Left kidney (tissue), 2 donors: ENCODE results near the gene FKBP1A. TPM values are rescaled to one million over a fixed set of nuclear protein-coding genes. Genes with fewer than 3 reads are reported as not detected.

ENCODE experiments used
- DNase-seq: peaks from one replicate; pipeline ENCODE4 v3.0.0-alpha.2; 2013
- polyA plus RNA-seq: library from polyadenylated mRNA; unstranded; fragments of 120-200 nt; gene quantifications from one replicate; pipeline ENCODE4 v1.2.1, GENCODE V29; 2013; ENCODE audit not compliant: insufficient read length

The FKBP1A gene
- polyA plus RNA-seq, 1 donor: 362 TPM

DNA sequence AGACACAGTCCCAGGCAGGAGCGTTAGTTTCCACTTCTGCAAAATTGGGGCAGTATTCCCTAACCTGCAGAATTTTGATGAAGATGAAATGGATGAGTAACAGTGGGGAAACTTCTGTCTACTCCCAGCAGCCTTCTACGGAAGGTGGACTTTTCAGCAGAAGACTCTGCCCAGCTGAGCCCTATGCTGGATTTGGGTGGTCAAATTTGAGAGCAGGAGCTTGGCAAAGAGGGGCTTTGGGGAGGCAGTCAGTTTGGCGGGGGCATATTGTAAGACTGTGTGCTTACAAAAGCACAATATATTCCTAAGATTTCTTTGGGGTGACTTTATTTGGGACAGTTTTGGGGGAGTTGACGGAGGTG is 58.5 kb downstream of the FKBP1A start:
- DNase-seq: no peak

DNA sequence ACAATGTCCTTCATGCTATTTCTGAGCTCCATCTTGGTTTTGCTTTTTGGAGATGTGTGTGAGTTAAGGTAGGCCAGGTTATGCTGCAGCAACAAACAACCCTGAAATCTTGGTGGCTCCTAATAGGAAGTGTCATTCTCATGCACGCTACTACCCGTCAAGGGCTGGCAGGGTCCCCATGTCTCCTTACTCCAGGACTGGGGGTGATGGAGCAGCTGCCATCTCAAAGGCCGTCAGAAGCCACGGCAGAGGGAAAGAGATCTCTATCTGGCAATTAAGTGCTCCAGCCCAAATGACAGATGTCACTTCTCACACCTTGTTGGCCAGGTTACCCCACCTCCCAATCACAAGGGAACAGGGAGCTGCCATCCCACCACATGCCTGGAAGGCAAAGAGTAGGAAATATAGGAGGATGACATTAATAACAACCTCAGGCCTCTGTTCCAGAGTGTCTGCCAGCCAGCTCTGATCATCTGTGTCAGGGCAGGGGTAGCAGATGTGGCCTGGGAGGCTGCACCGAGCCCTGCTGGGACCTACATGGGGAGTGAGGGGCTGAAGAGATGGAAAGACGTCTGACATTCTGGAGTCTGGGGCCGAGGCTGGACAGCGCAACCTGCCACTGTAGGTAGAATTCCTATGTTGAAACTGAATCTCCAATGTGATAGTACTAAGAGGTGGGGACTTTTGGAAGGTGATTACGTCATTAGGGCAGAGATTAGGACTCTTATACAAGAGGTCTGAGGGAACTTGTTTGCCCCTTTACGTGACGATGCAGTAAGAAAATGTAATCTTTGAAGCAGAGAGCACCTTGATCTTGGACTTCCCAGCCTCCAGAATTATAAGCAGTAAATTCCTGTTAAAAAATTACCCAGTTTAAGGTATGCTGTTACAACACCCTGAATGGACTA is 59.1 kb downstream of the FKBP1A start:
- no peak for DNase-seq

DNA sequence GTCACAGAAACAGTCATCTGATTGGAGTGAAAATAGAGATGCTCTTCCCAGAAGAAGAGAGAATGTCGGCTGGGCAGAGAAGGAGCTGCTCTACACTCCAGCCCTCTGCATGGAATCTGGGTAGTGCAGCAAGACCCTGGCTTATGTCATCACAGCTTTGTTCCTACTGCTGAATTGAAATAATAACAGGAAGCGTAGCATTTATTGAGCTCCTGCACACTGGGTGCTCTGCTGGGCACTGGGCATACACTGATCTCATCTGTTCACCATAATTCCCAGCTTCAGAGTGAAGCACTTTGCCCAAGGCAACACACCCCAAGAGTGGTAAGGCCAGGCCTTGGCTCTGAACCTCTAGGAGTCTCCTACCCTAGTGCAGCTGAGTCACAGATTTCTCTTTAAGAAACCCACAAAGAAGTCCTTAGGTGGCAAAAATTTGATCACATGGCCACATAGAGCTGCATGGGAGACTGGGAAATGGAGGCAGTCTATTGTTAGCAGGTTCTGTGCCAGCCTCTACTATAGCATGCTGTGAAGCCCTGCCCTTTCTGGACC is 60.0 kb downstream of the FKBP1A start:
- DNase-seq: no peak

DNA sequence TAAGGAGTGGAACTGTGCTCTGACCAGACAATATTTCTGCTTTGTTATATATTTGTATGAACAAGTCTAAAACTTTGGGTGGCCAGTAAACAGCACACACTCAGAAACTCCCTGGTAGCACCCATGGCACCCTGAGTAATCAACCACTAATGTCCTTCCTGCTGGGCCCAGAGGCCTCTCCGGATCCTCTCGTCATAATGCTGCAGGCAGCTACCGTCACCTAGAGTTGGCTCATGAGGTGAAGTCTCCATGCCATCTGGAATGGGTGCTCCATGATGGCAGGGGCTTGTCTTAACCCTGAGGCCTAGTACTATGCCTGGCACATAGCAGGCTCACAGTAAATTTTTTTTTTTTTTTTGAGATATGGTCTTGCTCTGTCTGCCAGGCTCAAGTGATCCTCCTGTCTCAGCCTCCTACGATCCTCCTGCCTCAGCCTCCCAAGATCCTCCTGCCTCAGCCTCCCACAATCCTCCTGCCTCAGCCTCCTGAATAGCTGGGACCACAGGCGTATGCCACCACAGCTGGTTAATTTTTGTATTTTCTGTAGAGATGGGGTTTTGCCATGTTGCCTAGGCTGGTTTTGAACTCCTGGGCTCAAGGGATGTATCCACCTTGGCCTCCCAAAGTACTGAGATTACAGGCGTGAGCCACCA is 60.9 kb downstream of the FKBP1A start:
- no peak for DNase-seq

DNA sequence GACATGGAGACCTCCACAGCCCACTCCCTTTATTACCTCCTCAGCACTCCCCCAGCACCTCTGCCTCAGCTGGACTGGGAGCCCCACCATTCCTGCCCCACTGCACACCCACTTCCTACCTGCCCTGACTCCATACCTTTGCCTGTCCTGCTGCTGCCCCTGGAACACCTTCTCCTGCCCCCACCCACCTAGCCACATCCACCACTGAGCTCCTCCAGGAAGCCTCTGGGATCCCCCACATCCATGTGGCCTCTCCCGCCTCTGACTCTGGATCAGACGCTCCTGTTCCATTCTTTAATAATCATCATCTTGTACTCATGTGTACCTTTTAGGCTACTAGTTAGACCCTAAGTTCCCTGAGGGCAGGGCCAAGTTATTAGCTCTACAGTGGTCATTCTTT is 61.8 kb downstream of the FKBP1A start:
- DNase-seq: no peak

DNA sequence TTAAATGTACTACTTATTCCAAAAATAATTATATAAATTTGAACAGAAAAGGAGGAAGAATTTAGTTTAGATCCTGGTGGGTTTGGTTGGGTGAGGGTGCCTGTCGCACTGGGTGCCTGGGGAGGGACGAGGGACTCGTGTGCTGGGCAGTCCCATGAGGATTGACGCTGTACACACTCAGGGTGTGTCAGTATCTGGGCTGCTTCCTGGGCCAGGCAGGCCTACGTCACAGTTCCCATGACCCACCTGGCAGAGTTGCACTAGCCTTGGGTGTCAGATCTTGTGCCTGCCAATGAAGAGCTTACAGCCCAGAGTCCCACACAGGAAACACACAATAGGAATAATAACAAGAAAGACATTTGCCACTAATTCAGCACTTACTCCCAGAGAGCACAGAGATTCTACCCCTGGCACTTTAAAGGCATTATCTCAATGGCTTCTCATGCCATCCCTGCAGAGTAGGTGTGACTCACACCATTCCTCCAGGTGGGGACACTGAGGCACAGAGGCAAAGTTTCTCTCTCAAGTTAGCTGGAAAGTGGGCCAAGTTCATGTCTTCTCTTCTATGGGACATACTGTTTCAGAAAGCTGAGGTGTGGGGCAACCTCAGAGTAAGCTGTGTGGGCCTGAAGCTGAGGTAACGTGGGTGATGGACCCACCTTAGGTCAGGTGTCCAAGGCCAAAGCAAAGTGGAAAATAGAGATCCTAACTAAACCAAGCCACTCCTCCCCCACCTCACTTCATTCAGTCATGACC is 62.6 kb downstream of the FKBP1A start:
- no peak for DNase-seq

DNA sequence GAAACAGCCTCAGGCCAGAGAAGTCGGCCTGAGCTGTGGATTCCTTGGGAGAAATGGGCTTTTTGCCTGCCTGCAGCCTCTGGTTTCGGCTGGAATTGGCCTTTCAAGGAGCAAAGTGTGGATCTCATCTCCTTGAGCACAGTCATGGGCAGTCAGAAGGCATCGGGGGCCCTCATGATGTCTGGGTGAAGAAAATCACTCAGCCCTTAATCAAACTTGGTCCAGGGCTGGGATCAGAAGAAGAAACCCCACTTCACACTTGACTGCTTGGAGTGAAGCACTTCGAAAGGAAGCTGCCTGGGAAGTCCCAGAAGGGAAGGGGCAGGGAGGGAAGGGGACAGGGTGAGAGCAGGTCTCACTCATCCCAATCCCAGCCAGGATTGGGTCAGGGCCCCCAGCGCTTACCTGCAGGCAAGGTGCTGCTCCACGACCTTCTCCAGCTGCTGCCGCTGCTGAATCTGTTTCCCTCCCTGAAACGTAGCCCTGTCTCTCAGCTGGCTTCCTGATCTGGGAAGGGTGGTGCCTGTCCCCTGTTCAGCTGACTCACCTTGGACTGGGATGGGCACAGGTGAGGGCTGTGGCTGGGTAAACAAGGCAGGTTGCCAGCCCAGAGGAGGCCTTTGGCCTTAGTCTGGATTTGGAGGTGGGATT is 64.0 kb downstream of the FKBP1A start, which contains the start of gene SDCBP2:
Gene SDCBP2, minus strand, starts transcription at position 460 of the 651 bp plus-strand sequence. CDS start 8,723 bp downstream, outside the sequence.
- DNase-seq: no peak

DNA sequence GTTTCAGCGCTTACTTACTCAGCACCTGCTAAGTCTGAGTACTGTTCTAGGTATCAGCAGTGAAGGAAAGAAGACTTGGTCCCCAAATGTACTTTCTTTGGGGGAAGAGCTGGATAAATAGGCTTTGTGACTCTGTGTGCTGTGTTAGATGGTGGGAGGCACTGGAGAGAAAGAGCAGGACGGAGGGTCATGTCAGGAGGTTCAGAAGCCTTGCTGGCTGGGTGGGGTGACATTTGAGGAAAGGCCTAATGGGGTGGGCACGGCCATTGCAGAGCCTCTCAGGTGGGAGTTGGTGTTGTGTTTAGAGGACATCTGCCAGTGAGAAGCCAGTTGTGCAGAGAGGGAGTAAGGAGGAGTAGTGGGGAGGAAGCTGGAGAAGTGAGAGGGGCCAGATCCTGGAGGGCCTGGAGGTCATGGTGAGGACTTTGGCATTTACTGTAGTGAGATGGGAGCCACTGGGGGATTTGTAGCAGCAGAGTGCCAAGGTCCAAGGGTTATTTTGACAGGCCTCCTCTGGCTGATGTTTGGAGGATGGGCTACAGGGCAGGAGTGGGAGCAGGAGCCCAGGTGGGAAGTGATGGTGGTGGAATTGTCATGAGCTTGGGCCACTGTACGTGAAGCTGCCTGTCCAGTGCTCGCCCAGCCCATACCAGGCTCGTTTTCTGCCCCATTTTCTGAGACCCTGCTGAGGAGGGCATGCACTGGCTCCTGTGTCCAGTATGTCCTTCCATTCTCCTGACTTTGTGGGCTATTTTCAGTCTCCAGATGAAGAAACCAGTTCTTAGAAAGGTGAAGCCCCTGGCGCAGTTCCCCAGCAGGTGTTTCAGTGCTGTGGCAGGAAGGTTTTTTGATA is 64.8 kb downstream of the FKBP1A start:
- no peak for DNase-seq

DNA sequence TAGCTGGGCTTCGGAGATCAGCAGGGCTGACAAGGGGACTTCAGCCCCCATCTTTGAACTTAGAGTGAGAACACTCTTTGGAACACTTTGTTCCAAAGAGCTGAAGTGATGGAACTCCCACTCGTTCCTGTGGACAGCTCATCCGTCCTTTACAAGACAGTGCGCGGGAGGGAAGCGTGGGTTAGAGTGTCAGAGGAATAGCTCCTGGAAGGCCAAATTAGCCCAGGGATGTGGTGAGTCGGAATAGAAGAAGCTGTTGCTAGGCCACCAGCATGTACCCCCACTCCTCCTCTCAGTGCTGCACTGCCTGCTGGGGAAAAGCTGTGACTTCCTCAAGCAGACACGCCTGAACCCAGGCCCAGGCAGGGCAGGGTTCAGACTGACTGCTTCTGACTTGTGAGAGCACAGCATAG is 65.6 kb downstream of the FKBP1A start:
- no peak for DNase-seq

DNA sequence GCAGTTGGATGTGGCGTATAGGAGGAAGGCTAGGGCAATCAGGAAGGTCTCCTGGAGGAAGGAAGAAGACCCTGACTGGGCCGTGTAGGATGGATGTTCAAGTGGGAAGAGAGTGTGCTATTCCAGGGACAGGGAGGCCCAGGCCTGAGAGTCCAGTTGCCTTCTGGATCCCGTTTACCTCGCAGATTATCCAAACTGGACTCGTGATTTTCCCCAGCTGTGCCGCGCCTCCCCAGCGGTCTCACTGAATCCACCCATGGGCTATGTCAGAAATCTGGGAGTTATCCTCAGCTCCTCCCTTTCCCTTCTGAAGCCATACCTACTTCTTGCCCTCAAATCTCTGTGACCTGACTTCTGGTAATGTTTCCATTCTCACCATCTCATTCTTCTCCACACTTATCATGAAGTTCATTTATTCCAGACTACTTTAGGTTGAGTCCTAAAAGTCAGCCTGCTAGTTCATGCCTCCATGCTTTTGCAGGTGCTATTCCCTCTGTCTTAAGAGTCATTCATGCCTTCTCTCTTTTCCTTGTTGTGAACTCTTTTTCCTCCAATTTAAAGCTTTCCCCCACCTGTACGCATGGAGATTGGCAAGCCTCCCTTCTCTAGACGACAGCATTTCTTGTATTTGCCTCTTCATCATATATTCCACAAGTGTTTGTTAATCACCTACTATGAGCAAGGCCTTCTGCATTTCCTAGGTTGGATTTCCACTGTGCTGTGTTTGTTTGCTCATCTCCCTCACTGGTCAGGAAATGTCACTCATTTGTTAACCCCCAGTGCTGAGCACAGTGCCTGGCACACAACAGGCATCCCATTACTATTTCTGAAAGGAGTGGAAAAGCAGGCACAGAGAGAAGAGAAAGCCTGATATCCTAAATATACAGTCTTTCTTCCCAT is 66.6 kb downstream of the FKBP1A start:
- DNase-seq: no peak

DNA sequence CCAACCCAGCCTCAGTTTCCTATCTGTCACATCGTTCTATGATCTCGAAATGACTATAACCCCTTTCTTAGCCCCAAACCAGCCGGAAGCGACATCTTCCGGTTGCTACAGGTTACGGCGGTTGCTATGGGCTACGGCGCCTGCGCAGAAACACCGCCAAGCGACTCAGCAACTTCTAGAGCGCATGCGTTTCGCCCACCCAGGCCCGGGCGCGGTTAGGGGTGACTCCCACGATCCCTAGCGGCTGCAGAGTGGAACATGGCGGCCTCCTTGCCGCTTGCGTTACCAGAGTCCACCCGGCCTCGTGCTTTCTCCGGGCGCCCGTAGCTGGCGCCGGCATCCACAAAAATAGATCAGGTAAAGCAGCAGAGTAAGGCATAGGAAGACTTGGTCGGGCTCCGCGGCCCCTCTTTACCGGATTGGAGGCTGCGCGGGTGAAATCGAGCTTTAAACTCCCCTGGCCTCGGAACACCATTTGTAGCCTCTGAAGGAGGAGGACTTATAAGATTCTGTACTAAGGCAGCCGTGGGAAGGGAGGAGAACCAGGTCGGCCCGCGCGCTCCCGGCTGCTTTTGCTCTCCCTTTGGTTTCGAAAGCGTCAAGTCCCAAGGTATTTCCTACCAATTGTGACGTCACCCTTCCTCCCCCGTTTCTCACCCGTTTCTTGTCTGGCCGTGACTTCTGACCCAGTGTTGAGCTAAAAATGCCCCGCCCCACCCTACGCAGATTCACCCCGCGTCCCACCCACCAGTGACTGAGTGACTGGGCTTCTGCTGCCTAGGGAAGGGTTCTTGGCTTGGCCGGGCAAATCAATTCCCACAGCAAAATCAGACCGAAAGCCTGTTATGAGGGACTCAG is 67.5 kb downstream of the FKBP1A start:
- peak; percentile 96 for DNase-seq

DNA sequence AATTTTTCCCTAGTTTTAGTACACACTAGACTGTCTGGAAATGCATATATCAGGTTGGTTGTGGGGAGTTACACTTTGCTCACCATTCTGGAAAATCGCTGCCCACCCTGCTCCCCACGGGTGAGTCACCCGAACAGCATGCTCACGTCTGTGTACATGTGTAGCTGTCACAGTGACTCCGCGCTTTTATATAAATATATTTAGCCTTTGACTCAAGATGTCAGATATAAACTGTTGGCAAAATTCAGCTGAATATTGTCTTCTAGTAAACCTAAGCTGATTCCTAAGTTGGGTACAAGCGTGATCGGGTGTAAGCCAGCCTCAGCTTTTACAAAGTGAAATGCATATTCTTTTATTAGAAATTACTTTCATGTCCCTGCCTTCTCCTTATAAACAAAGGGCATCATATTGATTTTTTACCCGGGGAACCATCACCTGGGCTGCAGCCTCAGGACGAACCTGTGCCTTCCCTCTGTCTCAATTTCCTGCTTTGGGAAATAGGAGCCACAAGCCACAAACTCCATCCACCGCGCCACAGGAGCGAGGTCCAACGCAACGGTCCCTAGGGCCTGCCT is 68.2 kb downstream of the FKBP1A start:
- peak; percentile 10 for DNase-seq

DNA sequence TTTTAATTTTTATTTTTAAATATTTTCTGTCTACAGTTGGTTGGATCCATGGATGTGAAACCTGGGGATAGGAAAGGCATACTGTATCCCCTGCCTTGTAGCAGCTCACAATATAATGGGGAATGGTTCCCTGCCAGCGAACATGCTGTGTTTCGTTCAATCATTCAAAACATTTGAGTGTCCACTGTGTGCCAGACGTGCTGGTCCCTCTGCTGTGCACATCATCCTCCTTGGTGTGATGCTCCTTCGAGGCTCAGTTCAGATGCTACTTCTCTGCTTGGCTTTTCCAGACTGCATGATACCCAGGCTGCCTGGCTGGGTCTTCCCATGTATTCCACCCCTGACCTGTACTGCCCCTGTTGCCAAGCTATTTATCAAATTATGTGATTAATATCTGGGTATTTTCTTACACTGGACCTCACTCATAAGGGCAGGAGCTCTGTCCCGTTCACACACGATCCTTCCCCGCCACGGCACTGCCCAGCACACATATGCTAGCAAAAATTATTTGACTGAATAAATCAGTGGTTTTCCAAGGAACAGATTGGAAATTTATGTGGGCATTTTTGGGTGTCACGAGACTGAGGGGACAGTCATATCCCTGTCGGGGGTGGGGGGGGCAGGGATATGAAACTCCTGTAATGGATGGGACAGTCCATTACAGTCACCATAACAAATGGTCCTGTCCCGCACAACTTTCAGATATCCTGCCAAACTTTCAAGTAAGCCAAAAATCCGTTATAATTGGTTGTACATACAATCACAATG is 68.8 kb downstream of the FKBP1A start:
- no peak for DNase-seq

DNA sequence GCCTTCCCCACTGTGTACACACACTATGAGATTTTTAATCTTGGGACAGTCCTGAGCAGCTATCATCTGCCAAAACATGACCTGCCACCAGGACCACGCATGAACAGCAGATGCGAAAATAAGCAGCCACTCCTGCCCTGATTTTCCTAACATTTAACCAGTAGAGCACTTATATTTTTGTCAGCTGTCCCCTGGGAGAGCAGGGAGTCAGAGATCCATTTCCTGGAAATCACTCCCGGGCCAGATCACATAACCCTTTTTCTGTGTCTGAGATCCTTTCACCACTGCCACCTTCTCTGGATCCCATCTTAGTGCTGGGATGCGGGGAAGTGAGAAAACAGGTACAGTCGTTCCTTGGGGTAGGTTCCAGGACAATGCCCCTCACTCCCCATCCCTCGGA is 69.6 kb downstream of the FKBP1A start:
- no peak for DNase-seq

DNA sequence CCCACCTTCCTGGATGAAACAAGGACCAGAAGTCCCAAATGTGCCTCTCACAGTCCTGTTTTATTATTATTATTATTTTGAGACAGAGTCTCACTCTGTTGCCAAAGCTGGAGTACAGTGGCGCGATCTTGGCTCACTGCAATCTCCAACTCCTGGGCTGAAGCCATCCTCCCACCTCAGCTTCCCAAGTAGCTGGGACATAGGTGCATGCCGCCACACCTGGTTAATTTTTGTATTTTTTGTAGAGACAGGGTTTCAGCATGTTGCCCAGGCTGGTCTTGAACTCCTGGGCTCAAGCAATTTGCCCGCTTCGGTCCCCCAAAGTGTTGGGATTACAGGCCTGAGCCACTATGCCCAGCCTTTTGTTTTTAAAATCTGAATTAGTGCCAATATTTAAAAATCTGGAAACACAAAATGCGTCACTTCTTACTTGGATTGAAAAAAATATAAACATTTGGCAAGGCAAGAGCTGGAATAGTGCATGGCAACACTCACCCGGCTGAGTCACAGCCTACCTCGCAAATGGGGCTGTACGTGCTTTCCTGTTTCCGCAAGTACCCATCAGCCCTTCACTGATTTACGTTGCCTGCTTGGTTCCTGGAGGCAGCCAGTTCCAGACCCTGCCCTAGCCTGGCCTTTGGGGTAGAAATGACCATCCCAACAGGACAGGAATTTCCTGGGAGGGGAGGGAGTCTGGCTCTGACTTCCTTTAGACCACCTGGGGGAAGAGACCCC is 70.2 kb downstream of the FKBP1A start:
- DNase-seq: no peak

DNA sequence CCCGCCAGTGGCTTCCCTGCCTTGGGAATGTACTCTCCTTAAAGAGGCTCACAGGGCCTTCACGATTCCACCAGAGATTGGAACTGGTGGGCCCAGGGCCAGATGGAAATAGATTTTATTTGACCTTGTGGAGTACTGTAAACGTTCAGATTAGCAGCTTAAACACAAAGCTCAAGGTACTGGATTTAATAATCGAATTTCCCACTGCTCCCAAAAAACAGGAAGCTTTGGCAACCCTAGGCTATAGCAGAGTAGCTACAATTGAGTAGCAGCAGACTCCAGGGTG is 71.3 kb downstream of the FKBP1A start:
- no peak for DNase-seq
